ENCODE results near the gene GOLIM4.
A peak's percentile ranks its signal among the peaks of the same experiment; 100 is the strongest.

GOLIM4 gene

DNA sequence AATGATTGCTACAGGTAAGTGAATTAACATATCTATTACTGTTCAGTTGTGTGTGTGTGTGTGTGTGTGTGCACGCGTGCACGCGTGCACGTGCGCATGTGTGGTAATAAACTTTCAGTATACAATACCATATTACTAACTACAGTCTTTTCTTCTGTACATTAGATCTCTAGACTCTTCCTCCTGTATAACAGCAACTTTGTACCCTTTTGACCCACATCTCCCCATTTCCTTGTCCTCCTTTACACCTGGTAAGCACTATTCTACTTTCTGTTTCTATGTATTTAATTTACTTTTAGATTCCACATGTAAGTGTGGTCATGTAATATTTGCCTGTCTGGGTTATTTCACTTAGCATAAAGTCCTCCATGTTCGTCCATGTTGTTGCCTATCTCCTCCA lies 29.1 kb upstream of the GOLIM4 start:
- TF ChIP-seq CTCF (IDR thresholded peaks at IDR 0.05; ENCODE audit: insufficient read depth, low read depth, low read length, missing control alignments) = no peak
- H3K4me3 ChIP-seq (ENCODE audit: low read length) = no peak overlapping the region
- DNase-seq (ENCODE audit: low read depth) = no peak

GRCh38 chr3:168124291-168124690 lies 28.6 kb upstream of the GOLIM4 start:
- no peak for TF ChIP-seq CTCF (IDR thresholded peaks at IDR 0.05; ENCODE audit: insufficient read depth, low read depth, low read length, missing control alignments)
- no peak overlapping the region for H3K4me3 ChIP-seq (ENCODE audit: low read length)

DNA sequence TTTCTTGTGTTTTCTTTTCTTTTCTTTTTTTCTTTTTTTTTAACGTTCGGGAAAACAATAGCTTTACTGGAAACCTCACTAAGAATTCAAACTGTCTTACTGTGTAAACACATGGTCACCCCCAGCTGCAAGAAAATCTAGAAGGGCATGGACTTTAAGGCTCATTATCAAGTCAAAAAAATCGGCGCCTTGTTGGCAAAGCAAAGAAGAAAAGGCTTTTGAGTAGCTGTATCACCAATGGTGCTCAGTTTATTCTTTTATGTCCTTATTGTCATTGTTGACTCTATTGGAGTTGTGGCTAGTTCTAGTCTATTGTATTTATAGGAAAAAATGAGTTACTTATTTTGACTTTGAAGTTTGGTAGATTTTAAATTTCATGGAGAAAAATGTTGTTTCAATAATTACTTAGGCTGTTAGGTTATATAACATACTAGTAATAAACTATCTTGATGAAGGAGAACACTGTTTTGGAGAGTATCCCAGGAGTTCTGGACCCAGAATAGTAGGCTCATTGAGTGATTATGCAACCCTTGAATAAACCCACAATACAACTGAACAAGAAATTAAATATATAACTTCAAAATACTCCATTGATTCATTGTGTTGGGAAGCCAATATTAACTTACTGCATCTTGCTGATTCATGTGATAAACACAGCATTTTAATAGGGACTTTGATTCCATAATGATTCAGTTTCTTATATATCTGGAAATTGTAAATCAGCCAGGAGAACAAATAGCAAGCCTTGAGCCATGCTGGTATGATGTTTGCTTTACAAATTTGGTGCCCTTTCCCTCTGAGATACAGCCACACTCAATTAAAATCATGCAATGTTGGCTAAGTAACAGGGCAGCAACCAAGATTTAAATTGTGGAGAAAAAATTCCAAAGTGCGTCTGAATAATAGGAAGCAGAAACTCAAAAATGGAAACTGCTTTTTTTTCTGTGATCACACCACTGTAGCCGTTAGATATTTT lies 27.8 kb upstream of the GOLIM4 start:
- DNase-seq (ENCODE audit: low read depth) = no peak
- no peak for TF ChIP-seq CTCF (IDR thresholded peaks at IDR 0.05; ENCODE audit: insufficient read depth, low read depth, low read length, missing control alignments)
- H3K4me3 ChIP-seq (ENCODE audit: low read length) = no peak overlapping the region

More at GRCh38 chr3:168124291-168124690, 28.6 kb upstream of the GOLIM4 start:
- no peak for DNase-seq (ENCODE audit: low read depth)

DNA sequence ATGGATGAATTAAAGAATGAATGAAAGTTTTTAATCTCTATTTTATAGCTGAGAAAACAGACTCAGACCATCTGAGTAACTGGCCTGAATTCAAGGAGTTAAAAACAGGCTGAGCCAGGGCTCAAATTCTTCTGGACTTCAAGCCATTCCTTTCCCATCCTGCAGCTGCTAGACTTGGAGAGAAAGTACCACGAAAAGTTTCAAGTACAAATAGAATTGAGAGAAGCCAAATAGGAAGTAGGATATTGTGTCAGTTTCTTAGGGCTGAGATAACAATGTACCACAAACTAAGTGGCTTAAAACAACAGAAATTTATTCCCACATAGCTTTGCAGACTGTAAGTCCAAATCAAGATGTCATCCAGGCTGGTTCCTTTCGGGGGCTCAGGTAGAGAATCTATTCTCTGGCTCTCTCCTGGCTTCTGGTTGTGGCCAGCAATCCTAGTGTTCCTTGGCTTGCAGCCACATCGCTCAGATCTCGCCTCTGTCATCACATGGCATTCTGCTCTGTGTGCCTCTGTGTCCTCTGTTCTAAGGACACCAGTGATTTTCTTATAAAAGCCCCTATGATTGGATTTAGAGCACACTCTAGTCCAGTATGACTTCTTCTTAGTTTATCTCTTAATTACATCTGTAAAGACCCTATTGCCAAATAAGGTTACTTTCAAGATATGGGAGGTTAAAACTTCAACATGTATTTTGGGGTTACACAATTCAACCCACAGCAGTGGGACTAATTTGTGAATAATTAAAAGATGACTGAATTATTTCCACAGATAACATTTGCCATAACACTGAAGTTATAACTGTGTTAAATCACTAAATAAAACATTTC lies 25.7 kb upstream of the GOLIM4 start:
- H3K4me3 ChIP-seq (ENCODE audit: low read length) = no peak overlapping the region
- TF ChIP-seq CTCF (IDR thresholded peaks at IDR 0.05; ENCODE audit: insufficient read depth, low read depth, low read length, missing control alignments) = no peak
- no peak for DNase-seq (ENCODE audit: low read depth)

- no peak overlapping the region for H3K4me3 ChIP-seq (ENCODE audit: low read length)
- peak; percentile 89 for DNase-seq (ENCODE audit: low read depth)
- TF ChIP-seq CTCF (IDR thresholded peaks at IDR 0.05; ENCODE audit: insufficient read depth, low read depth, low read length, missing control alignments) = no peak
These were observed 22.2 kb upstream of the GOLIM4 start for GRCh38 chr3:168117853-168118313.

DNA sequence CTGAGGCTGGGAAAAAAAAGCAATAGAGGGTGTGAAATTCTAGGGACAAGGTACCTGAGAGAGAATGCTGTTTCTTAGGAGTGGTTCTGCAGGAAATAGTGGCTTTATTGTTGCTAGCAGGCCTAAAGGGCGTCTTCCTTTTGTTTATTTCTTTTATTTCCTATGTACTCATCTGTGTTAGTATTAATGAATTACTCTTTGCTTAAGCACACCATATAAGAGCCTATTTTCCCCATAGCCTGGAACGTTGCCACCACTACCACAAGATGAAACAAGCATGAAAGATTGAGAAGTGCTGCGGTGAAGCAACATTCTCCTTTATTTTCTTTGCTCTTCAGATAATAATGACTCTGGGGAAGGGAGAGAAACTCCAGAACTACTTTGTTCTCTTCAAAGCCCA lies 21.3 kb upstream of the GOLIM4 start:
- no peak overlapping the region for H3K4me3 ChIP-seq (ENCODE audit: low read length)
- TF ChIP-seq CTCF (IDR thresholded peaks at IDR 0.05; ENCODE audit: insufficient read depth, low read depth, low read length, missing control alignments) = no peak
- peak; percentile 91 for DNase-seq (ENCODE audit: low read depth)

All from epithelial cell of esophagus (primary cell).